GM21423 (cell line): Measurements from ENCODE around the gene GALNT14.

ENCODE experiments used
- ATAC-seq: cut with Tn5 transposase; IDR thresholded peaks from one replicate; pipeline ENCODE4 v1.9.1; 2021; ENCODE audit warnings: mild to moderate bottlenecking, moderate library complexity; ENCODE audit not compliant: unreplicated experiment

Gene GALNT14

GRCh38 chr2:30981096-30981495, 157.1 kb downstream of the GALNT14 start:
- no peak for ATAC-seq

DNA sequence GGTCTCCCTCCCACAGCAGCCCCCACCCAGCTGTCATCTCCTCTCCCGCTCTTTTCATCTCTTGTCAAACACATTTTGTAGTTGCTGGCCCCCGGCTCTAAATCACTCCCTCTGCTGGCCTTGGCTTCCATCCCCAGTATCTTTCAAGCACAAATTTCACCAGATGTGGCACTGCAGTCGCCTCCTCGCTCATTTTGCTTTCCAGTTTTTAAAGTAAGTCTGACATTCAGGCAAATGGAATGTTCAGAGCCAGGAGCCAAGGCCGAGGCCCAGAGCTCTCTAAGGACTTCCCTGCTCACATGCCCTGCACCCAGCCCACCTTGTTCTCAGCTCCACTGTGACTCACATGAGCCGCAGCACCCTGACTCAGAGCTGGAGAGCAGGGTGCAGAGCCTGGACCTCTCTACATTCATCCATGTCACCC, 158.4 kb downstream of the GALNT14 start:
- ATAC-seq: no peak

DNA sequence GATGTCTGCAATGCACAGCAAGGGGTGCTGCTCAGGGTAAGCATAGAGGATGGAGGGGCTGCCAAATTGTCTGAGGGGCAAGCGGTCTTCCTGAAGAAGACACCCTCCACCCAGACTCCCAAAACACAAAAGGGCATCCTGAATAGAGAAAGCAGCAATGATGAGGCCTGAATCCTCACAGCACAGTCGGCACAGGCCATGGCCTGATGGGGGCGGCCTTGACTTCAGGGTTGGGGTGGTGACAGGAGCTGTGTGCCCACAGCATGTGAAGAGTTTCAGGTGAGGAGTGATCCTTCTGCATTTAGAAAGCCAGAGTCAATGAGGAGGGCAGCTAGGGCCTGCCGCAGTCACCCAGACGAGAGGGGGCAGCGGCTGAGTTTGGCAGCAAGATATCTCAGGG, 159.4 kb downstream of the GALNT14 start:
- no peak for ATAC-seq

- no peak for ATAC-seq
These were observed 160.2 kb downstream of the GALNT14 start for GRCh38 chr2:30978044-30978443.

DNA sequence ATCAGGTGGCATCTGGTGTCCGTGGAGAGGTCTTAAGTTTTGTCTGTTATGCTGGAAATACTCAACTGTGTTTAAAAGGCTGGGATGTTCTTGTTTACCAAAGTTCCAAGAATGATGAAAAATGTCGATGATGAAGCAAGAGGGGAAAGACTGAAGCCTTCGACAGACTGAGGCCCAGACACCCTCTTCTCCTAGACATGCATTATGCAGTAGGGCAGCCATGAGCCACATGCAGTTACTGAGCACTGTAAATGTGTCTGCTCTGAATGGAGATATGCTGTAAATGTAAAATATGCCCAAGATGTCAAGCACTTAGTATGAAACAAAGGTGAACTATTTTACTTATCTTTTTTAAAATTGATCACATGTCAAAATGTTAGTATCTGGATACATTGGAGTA, 163.1 kb downstream of the GALNT14 start:
- ATAC-seq: no peak

- no peak for ATAC-seq
These were observed 163.7 kb downstream of the GALNT14 start for GRCh38 chr2:30974554-30974953.

DNA sequence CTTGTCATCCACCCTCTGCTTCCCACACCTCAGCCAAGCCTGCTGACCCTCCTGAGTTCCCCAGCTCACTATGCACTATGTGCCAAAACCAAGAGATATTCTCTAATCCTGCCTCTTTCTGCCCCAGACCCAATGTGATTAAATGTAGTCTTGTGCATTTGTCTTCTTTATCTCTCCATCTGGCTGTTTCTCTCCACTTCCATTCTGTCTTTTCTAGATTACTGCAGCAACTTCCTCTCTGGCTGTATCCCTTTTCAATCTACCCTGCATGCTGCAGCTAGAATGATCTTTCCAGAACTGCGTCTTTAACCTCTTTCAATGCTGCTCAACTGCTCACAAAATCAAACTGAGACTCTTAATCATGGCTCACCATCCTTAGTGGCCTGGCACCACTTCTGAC, 164.1 kb downstream of the GALNT14 start:
- no peak for ATAC-seq

DNA sequence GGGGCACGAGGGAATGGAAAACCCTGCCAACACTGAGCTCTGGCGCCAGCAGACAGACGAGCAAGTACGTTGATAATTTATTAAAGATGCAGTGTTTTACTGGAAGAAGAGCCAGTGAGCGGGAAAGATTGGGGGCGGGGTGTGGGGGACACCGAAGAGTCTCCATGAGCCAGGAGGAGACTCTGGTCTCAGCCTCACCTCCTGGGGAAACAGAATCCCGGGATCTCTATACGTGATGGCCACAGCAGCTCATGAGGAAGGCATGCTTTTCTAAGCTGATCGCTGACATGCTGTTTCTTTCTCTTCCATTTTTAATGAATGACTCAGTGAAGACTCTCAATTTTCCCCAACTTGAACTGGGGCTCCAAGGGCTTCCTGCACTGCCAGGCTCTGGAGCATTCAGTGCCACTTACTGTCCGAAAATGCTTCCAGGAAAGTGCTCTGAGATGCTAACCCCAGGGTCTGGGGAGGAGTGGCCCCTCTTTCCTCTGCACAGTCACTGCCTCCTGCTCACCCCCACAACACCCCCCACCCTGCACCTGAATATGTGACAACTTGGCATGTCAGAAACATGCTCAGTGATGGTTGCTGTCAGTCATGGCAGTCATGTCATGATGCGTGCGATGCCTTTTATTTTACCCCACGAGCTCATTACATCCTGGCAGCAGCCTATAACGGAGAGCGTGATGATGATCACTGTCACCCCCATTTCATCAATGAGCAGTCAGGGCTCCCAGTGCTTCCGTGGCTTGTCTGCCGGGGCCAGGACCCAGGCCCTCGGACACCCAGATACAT, 166.8 kb downstream of the GALNT14 start:
- ATAC-seq: no peak

GRCh38 chr2:30968660-30969397, 169.4 kb downstream of the GALNT14 start:
- no peak for ATAC-seq

- ATAC-seq: no peak
These were observed 171.5 kb downstream of the GALNT14 start for GRCh38 chr2:30966786-30967185.

DNA sequence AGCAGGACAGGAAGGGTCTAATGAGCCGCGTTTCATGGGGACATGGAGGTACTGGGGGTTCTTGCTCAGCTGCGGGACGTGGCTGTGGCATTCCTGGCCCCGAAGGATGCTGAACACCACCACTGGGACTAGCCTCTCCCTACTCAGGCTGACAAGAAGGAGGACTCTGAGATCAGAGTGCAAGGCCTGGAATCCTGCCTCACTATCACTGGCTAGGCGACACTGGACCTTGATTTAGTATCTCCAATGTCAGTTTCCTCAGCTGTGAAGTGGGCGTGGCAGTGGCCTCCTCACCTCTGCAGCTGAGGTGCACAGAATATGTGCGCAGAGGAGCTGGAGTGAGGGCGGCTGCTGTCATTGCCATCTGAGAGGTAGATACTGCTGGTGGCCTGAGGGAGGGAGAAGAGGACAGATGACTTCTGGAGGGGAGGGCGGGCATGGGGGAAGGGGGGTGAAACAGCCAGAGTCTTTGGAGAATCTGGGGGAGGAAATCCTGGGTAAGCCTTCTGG, 173.2 kb downstream of the GALNT14 start:
- ATAC-seq: no peak

DNA sequence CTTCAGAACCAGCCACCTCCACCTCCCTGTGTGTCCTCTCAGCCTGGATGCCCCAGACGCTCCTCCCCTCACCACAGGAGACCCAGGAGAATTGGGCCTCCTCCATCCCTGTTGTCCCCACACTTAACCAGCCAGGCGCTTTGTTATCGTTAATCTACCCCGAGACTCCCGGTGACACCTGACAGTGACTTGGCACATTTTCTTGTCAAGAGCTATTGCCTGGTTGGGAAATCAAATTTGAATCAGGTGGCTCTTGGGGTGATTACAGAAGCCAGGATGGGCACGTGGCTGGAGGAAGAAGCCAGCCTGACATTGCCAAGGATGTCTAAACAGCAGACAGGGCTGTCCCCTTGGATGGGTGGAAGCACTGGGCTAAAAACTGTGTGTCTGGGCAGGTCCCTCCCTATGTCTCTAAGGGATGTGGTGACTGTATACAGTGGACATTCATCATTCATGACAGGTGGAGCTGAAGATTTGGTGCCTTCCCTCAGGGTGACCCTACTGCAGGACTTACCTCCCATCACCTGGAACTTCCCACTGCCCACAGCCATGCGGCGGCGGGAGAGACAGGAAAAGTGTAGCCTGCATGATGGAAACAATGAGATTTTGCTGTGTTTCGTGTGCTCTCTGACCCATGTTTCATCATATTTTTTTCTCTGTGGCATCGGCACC, 173.8 kb downstream of the GALNT14 start:
- no peak for ATAC-seq

DNA sequence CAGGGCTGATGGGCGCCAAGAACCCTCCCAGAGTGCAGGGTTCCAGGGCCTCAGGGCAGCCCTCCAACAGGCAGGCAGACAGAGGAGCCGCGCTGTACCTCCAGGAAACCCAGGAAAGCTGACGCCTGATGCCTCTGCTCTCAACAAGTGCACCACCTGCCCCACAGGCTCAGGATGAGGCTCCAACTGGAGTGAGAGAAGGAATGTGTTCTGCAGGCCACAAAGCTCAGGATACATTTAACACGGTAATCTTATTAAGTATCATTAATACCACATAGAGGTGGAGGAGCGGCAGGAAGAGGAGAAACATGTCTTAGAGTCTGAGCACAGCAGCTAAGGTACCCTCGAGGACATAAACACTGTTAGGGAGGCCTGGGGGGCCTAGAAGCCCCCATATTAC, 175.1 kb downstream of the GALNT14 start:
- no peak for ATAC-seq

- no peak for ATAC-seq
These were observed 178.0 kb downstream of the GALNT14 start for GRCh38 chr2:30960213-30960612.

GRCh38 chr2:30959653-30960052, 178.6 kb downstream of the GALNT14 start:
- ATAC-seq: no peak

- no peak for ATAC-seq
These were observed 179.3 kb downstream of the GALNT14 start for GRCh38 chr2:30958918-30959265.

DNA sequence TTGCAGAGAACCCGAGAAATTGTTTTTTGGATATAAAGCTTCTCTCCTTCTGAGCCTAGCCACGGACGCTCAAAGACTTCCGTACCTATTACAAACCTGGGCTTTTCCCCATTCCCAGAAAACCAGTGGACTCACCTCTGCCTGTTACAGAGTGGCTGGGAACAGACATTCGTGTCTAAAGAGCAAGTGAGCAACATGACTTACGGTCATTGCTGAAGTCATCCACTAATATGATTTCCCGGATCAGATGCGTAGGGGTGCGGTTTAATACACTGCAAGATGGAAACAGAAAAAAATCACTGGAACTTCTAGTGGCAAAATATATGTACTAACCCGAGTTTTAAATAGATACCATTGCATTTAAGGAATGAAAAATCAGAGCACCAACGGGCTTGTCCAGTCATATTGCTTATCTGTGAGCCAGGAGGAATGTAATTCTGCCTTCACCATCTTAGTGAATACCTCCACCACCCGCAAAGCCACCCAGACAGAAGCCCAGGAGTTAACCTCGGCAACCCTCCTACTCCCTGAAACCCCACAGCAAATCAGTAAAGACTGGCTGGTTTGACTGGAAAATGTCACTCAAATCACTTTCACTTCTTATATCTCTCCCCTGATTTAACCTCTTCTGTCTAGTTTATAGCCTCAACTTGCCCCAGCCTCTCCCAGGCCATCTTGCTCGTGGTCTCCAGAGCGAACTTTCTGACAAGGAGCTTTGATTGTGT, 179.9 kb downstream of the GALNT14 start:
- no peak for ATAC-seq

- no peak for ATAC-seq
These were observed 180.6 kb downstream of the GALNT14 start for GRCh38 chr2:30957591-30957990.

DNA sequence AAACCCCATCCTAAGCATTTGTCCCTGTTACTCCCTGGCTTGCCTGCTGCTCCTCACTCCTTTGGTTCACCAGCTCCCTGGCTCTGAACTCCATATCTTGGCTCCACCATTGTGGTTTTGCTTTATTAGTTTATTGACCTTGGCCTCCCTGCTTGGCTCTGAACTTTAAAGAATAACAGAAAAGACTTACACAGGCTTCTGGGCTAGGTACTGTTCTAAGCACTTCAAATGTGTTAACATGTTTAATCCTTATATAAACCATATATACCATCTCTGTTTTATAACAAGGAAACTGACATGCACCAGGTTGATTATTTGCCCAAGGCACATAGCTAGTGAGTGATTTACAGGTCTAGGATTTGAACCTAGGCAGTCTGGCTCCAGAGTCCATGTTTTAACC, 181.2 kb downstream of the GALNT14 start:
- ATAC-seq: no peak

DNA sequence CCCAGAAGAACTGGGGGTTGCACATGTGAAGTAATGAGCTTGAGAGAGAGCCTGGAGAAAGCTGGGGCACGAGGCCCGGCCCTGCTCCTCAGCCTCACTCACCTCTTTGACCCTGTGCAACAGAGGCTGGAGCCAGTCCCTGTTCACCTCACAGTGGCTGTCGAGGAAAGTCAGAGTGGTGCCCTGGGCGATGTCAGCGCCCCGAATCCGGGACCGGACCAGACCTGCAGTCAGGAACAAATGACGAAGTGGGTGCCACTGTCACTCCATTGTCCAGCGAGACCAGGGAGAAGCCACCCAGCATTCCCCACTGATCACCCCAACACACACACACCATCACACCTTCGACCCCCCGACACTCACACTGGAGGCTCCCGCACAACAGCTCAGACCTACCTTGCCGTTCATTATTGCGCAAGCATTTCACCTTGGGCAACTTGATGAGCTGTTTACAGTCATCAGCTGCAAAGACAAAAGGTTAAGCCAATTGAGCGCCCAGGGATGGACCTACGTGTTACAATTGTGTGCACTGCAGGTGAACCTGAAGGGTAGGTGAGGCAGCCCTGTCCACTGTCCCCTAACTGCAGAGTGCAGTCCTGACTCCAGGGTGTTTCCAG, 182.6 kb downstream of the GALNT14 start:
- no peak for ATAC-seq

GRCh38 chr2:30950339-30950738, 187.9 kb downstream of the GALNT14 start:
- ATAC-seq: no peak
